K562 (cell line): ENCODE measurements around the gene ACTR1B.

Experiments
- DPF2 ChIP-seq: fragments of 450-650 bp; IDR thresholded peaks from 2 replicates; pipeline ENCODE4 v1.6.1; 2016
- TAF15 ChIP-seq: fragments of 200-400 bp; formaldehyde crosslinking; IDR thresholded peaks from 2 replicates; pipeline ENCODE4 v1.6.1; 2017; ENCODE audit warnings: mild to moderate bottlenecking, low read depth, low read length, moderate library complexity

GRCh38 chr2:97712693-97713295 is 49.0 kb upstream of the ACTR1B start:
- no peak for TF ChIP-seq DPF2
- no peak for TF ChIP-seq TAF15
